ENCODE data around the gene LBX1. TPM values are rescaled to one million over a fixed set of nuclear protein-coding genes. Genes with fewer than 3 reads are reported as not detected.

Gene LBX1, protein sequence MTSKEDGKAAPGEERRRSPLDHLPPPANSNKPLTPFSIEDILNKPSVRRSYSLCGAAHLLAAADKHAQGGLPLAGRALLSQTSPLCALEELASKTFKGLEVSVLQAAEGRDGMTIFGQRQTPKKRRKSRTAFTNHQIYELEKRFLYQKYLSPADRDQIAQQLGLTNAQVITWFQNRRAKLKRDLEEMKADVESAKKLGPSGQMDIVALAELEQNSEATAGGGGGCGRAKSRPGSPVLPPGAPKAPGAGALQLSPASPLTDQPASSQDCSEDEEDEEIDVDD
- polyA plus RNA-seq (2013): not detected in 2 replicates

DNA sequence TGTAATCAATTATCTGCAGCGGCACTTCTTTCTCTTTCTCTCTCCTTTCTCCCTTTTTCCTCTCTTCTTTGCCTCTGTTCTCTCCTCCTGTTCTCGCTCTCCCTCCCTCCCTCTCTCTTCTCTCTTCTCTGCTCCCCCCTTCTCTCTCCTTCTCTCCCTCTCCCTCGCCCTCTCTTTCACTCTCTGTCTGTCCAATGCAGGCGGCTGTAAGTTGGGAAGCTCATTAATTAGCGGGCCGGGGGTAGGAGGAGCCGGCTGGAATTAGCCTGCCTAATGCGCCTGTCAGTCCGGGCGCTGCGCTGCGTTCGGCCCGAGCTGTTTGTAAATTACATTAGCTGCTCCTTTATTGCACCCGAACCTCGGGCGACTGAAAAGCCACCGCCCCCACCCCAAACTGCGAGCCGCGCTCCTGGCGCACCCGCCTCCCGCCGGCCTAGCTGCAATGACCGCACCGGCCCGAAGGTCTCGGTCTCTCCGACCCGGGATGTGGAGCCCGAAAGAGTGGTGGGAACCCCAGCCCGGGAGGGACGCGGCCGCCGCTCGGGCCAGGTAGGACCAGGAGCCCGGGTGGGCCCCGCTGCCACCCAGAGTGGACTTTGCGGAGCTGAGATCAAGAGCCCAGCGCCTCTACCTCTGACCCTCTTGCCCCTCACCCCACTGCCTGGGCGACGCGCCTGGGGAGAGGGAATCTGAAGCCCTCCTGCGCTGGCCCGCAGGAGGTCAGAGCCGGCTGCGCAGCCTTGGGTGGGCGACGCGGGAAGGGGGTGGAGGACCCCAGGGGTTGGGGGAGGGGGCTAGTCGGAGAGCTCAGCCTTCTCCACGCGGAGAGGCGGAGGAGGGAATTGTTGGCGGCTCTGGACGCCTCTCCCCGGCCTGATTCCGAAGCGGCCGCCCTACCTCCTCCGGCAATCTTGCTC is at the start of gene LBX1:
TSS of gene LBX1 (minus strand) at position 198 of the 917 bp plus-strand sequence. CDS start 648 bp downstream, outside the sequence.
- Histone ChIP-seq H3K9me3 (ENCODE audit: insufficient read depth, low read depth, low read length) (peaks cover 4% of the 10 kb centered on the region), H3K4me3 (ENCODE audit: low read depth, low read length) (no peak within 1 kb of the TSS), H3K4me2 (ENCODE audit: low read length) (peak within 1 kb of the TSS; percentile 30), H3K36me3 (ENCODE audit: control insufficient read depth in 1 of 2, insufficient read depth in 2 of 2, low read length in 2 of 2) (no peaks in the 10 kb centered on the region), H4K91ac (ENCODE audit: low read depth, low read length) (no peak within 1 kb of the TSS), H4K12ac (ENCODE audit: low read depth, low read length) (no peak within 1 kb of the TSS), H3K4ac (ENCODE audit: low read depth, low read length) (no peak within 1 kb of the TSS), H3K23ac (ENCODE audit: low read length) (no peak within 1 kb of the TSS), H3K14ac (ENCODE audit: low read length) (no peak within 1 kb of the TSS), H2AFZ (ENCODE audit: insufficient read depth, low read length, poor library complexity) (no peak within 1 kb of the TSS), H3K27ac (ENCODE audit: low read depth, low read length) (no peak within 1 kb of the TSS), H3K4me1 (ENCODE audit: control insufficient read depth in 1 of 2, insufficient read depth in 2 of 2, low read length in 2 of 2) (no peaks in the 10 kb centered on the region), H3K18ac (ENCODE audit: low read length) (no peak within 1 kb of the TSS), H2BK12ac (ENCODE audit: low read length) (no peak within 1 kb of the TSS), H2BK120ac (ENCODE audit: insufficient read depth, low read length, poor library complexity) (no peak within 1 kb of the TSS), H3K9ac (ENCODE audit: low read length) (no peak within 1 kb of the TSS), H4K8ac (ENCODE audit: low read depth, low read length) (no peak within 1 kb of the TSS), H2BK5ac (ENCODE audit: low read depth, low read length, poor library complexity) (no peak within 1 kb of the TSS), H3K79me2 (ENCODE audit: control insufficient read depth, insufficient read depth, low read length, poor library complexity) (no peaks in the 10 kb centered on the region), H2AK5ac (ENCODE audit: low read length) (no peak within 1 kb of the TSS), H3K79me1 (ENCODE audit: low read length) (no peaks in the 10 kb centered on the region), H3K27me3 (ENCODE audit: insufficient read depth, low read length) (peaks cover 97% of the 10 kb centered on the region)
- DNase-seq: no peak
- WGBS (ENCODE audit: extremely low coverage, insufficient coverage, insufficient read length): no CpG with 5 or more reads among the region's 63 CpGs

DNA sequence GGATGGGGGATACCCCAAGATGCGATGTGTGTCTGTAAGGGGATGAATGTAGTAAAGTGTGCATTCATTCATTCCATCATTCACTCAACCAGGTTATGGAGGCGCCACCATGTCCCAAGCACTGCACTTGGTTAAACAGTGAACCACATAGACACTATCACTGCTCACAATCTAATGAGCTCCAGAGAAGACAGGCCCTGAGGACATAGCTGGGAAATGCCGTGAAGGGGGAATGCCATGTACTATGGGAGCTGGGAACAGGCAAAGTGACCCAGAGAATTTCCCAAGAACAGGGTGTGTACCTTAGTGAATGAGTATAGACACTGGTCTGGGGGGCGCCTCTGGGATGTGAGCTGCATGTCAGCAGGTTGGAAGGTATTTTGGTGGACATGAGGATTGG is 44.5 kb upstream of the LBX1 start:
- no peak overlapping the region for H3K14ac ChIP-seq (ENCODE audit: low read length)
- H2BK5ac ChIP-seq (ENCODE audit: low read depth, low read length, poor library complexity): no peak overlapping the region
- no peak overlapping the region for H4K91ac ChIP-seq (ENCODE audit: low read depth, low read length)
- no peak overlapping the region for H3K4ac ChIP-seq (ENCODE audit: low read depth, low read length)
- no CpG with 5 or more reads among the region's 4 CpGs for WGBS (ENCODE audit: extremely low coverage, insufficient coverage, insufficient read length)
- H3K9me3 ChIP-seq (ENCODE audit: insufficient read depth, low read depth, low read length): no peaks in the 10 kb centered on the region
- no peak overlapping the region for H4K8ac ChIP-seq (ENCODE audit: low read depth, low read length)
- H2BK12ac ChIP-seq (ENCODE audit: low read length): no peak overlapping the region
- H3K27me3 ChIP-seq (ENCODE audit: insufficient read depth, low read length): peaks cover 2% of the 10 kb centered on the region
- no peaks in the 10 kb centered on the region for H3K79me1 ChIP-seq (ENCODE audit: low read length)
- H3K36me3 ChIP-seq (ENCODE audit: control insufficient read depth in 1 of 2, insufficient read depth in 2 of 2, low read length in 2 of 2): no peaks in the 10 kb centered on the region
- peak; percentile 95 to 96 for DNase-seq
- H3K79me2 ChIP-seq (ENCODE audit: control insufficient read depth, insufficient read depth, low read length, poor library complexity): no peaks in the 10 kb centered on the region
- H3K18ac ChIP-seq (ENCODE audit: low read length): no peak overlapping the region
- no peak overlapping the region for H2BK120ac ChIP-seq (ENCODE audit: insufficient read depth, low read length, poor library complexity)
- no peaks in the 10 kb centered on the region for H3K4me1 ChIP-seq (ENCODE audit: control insufficient read depth in 1 of 2, insufficient read depth in 2 of 2, low read length in 2 of 2)
- no peak overlapping the region for H4K12ac ChIP-seq (ENCODE audit: low read depth, low read length)
- H3K4me2 ChIP-seq (ENCODE audit: low read length): no peak overlapping the region
- H2AFZ ChIP-seq (ENCODE audit: insufficient read depth, low read length, poor library complexity): no peak overlapping the region
- H3K23ac ChIP-seq (ENCODE audit: low read length): no peak overlapping the region
- no peak overlapping the region for H3K27ac ChIP-seq (ENCODE audit: low read depth, low read length)
- H2AK5ac ChIP-seq (ENCODE audit: low read length): no peak overlapping the region
- no peak overlapping the region for H3K4me3 ChIP-seq (ENCODE audit: low read depth, low read length)
- no peak overlapping the region for H3K9ac ChIP-seq (ENCODE audit: low read length)

DNA sequence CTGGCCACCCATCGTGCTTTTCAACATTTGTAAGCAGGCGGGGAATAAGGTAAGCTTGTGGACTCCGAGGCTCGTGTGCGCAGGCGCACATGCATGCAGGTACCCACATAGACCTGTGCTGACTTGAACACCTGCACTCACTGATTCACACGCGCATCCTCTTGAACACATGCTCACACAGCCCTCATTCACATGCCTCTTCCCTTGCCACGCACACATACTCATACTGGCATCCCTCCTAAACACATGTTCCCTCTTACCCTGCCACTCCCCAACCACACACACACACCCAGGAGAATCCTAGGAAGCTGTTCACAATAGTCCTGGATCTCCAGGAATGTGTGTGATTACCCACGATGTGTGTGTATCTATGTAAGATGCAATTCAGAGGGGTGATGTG is 44.1 kb upstream of the LBX1 start:
- Histone ChIP-seq H3K14ac (ENCODE audit: low read length) (no peak overlapping the region), H2BK120ac (ENCODE audit: insufficient read depth, low read length, poor library complexity) (no peak overlapping the region), H2BK12ac (ENCODE audit: low read length) (no peak overlapping the region), H3K18ac (ENCODE audit: low read length) (no peak overlapping the region), H3K23ac (ENCODE audit: low read length) (peak overlapping the region; percentile 95), H3K4me2 (ENCODE audit: low read length) (no peak overlapping the region), H2AFZ (ENCODE audit: insufficient read depth, low read length, poor library complexity) (no peak overlapping the region), H3K9ac (ENCODE audit: low read length) (peak overlapping the region; percentile 4), H3K4me1 (ENCODE audit: control insufficient read depth in 1 of 2, insufficient read depth in 2 of 2, low read length in 2 of 2) (no peaks in the 10 kb centered on the region), H3K79me1 (ENCODE audit: low read length) (no peaks in the 10 kb centered on the region), H3K27ac (ENCODE audit: low read depth, low read length) (no peak overlapping the region), H4K8ac (ENCODE audit: low read depth, low read length) (no peak overlapping the region), H3K4ac (ENCODE audit: low read depth, low read length) (no peak overlapping the region), H2BK5ac (ENCODE audit: low read depth, low read length, poor library complexity) (no peak overlapping the region), H3K79me2 (ENCODE audit: control insufficient read depth, insufficient read depth, low read length, poor library complexity) (no peaks in the 10 kb centered on the region), H3K36me3 (ENCODE audit: control insufficient read depth in 1 of 2, insufficient read depth in 2 of 2, low read length in 2 of 2) (no peaks in the 10 kb centered on the region), H3K9me3 (ENCODE audit: insufficient read depth, low read depth, low read length) (no peaks in the 10 kb centered on the region), H4K91ac (ENCODE audit: low read depth, low read length) (no peak overlapping the region), H4K12ac (ENCODE audit: low read depth, low read length) (no peak overlapping the region), H2AK5ac (ENCODE audit: low read length) (no peak overlapping the region), H3K27me3 (ENCODE audit: insufficient read depth, low read length) (peaks cover 2% of the 10 kb centered on the region), H3K4me3 (ENCODE audit: low read depth, low read length) (no peak overlapping the region)
- WGBS (ENCODE audit: extremely low coverage, insufficient coverage, insufficient read length): no CpG with 5 or more reads among the region's 10 CpGs
- DNase-seq: peak; percentile 98 to 99

DNA sequence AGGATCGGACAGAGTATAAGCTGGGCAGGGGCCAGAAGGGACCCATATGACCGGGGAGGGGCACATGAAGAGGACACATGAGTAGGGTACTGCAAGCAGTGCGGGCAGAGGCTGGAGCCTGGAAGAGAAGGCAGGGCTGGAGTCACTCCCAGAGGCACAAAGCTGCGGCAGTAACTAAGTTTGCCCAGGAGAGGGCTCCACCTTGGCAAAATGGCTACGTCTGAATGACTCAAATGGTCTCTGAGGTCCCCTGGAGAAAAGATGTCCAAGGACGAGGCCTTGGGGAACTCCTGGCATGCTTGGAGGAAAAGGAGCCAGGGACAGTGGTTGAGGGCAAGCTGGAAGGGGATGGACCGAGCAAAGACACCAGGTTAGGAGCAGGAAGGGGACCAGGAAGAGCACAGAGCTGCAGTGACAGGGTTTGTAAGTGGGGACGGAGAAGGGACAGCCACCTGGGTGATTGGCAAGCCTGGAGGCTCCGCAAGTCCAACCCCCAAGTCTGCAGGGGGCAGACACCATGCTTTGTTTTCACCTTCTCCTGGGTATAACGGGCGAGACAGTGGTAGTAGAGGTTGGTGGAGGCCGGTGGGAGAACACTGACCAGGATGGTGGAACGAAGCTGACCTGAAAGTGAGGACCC is 43.1 kb upstream of the LBX1 start:
- Histone ChIP-seq H4K8ac (ENCODE audit: low read depth, low read length) (no peak overlapping the region), H3K18ac (ENCODE audit: low read length) (no peak overlapping the region), H2AK5ac (ENCODE audit: low read length) (no peak overlapping the region), H3K4ac (ENCODE audit: low read depth, low read length) (no peak overlapping the region), H2AFZ (ENCODE audit: insufficient read depth, low read length, poor library complexity) (no peak overlapping the region), H3K9ac (ENCODE audit: low read length) (no peak overlapping the region), H3K4me1 (ENCODE audit: control insufficient read depth in 1 of 2, insufficient read depth in 2 of 2, low read length in 2 of 2) (no peaks in the 10 kb centered on the region), H3K36me3 (ENCODE audit: control insufficient read depth in 1 of 2, insufficient read depth in 2 of 2, low read length in 2 of 2) (no peaks in the 10 kb centered on the region), H3K4me3 (ENCODE audit: low read depth, low read length) (no peak overlapping the region), H2BK120ac (ENCODE audit: insufficient read depth, low read length, poor library complexity) (no peak overlapping the region), H3K27ac (ENCODE audit: low read depth, low read length) (no peak overlapping the region), H3K23ac (ENCODE audit: low read length) (no peak overlapping the region), H4K12ac (ENCODE audit: low read depth, low read length) (no peak overlapping the region), H3K27me3 (ENCODE audit: insufficient read depth, low read length) (peaks cover 2% of the 10 kb centered on the region), H4K91ac (ENCODE audit: low read depth, low read length) (no peak overlapping the region), H2BK12ac (ENCODE audit: low read length) (no peak overlapping the region), H2BK5ac (ENCODE audit: low read depth, low read length, poor library complexity) (no peak overlapping the region), H3K9me3 (ENCODE audit: insufficient read depth, low read depth, low read length) (no peaks in the 10 kb centered on the region), H3K79me2 (ENCODE audit: control insufficient read depth, insufficient read depth, low read length, poor library complexity) (no peaks in the 10 kb centered on the region), H3K4me2 (ENCODE audit: low read length) (no peak overlapping the region), H3K79me1 (ENCODE audit: low read length) (no peaks in the 10 kb centered on the region), H3K14ac (ENCODE audit: low read length) (no peak overlapping the region)
- no CpG with 5 or more reads among the region's 13 CpGs for WGBS (ENCODE audit: extremely low coverage, insufficient coverage, insufficient read length)
- DNase-seq: peak; percentile 79 to 84

All from trophoblast cell (in vitro differentiated cells and primary cell).